Fibroblast of the aortic adventitia (primary cell): ENCODE measurements around the gene LONP2. TPM values are rescaled to one million over a fixed set of nuclear protein-coding genes. Genes with fewer than 3 reads are reported as not detected.

ENCODE experiments used
- DNase-seq: peaks from one replicate; pipeline ENCODE4 v3.0.0-alpha.2; 2010; ENCODE audit warnings: low read depth
- H3K4me3 ChIP-seq: 2 replicates; pipeline ENCODE4 v1.5.1; 2011; ENCODE audit warnings: low read depth, mild to moderate bottlenecking, control low read depth, low read length, moderate library complexity
- CTCF ChIP-seq: IDR thresholded peaks from 2 replicates; pipeline ENCODE4 v1.5.1; 2011; ENCODE audit warnings: mild to moderate bottlenecking, low read length, control low read depth, inconsistent platforms; ENCODE audit not compliant: insufficient read depth
- total RNA-seq: library from RNA; depleted of rRNA; stranded (reverse); fragments of >200 nt; gene quantifications from 2 replicates; pipeline ENCODE4 v1.2.3, GENCODE V29; 2012; ENCODE audit warnings: low replicate concordance

Gene LONP2
- total RNA-seq, 1 donor = 49.3 TPM

DNA sequence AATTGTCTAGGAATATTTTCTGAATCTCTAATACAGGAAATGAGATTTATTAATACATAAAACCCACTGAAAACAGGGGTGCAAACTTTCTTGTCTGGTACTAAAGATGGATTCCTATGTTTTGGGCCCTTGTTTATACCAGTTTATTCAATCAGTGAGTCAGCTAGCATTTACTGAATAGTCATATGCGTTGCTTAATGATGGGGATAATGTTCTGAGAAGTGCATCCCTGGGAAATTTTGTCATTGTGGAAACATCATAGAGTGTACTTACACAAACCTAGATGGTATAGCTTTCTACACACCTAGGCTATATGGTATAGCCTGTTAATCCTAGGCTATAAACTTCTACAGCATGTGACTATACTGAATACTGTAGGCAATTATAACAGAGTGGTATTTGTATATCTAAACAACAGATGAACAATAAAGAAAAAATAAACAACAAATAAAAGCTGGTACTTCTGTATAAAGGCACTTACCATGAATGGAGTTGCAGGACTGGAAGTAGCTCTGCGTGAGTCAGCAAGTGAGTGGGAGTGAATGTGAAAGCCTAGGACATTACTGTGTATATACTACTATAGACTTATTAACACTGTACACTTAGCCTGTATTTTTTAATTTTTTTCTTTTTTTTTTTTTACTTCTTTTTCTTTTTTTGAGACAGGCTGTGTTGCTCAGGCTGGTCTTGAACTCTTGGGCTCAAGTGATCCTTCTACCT, 77.4 kb downstream of the LONP2 start:
- peak; percentile 34 for DNase-seq
- no peak for TF ChIP-seq CTCF
- no peak overlapping the region for H3K4me3 ChIP-seq

- DNase-seq = peak; percentile 55
- H3K4me3 ChIP-seq = no peak overlapping the region
- TF ChIP-seq CTCF = no peak
Measured at GRCh38 chr16:48323783-48324775, 80.0 kb downstream of the LONP2 start.

DNA sequence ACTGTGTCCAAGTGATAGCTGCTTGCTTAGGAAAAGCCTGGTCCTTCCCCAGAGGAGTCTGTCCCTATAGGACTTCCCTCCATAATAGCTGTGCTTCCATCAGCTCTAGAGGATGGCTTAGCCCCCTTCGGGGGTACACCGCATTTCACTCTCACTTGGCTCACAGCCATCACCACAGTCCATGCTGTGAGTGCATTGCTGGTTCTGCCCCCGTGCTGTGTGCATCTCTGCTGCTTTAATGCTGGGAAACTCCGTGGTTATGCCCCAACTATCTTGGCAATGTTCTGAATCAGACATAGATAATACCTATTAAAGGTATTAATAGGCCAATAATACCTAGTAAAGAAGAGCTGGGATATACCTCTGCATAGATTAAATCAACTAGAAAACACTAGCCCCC, 82.8 kb downstream of the LONP2 start:
- H3K4me3 ChIP-seq = no peak overlapping the region
- DNase-seq = no peak
- no peak for TF ChIP-seq CTCF

- TF ChIP-seq CTCF = no peak
- no peak overlapping the region for H3K4me3 ChIP-seq
- no peak for DNase-seq
Measured at GRCh38 chr16:48329138-48329537, 85.0 kb downstream of the LONP2 start.

- no peak overlapping the region for H3K4me3 ChIP-seq
- peak; percentile 26 for DNase-seq
Measured at GRCh38 chr16:48330189-48330840, 86.2 kb downstream of the LONP2 start.

More at GRCh38 chr16:48330189-48330840, 86.2 kb downstream of the LONP2 start:
- TF ChIP-seq CTCF = no peak
